ENCODE measurements around the gene PCDHB8.
"Not testable (repeated sequence)": the region's sequence is repeated elsewhere in the genome, so short reads cannot be mapped to it uniquely, and the experiment has no call there.

Gene PCDHB8

DNA sequence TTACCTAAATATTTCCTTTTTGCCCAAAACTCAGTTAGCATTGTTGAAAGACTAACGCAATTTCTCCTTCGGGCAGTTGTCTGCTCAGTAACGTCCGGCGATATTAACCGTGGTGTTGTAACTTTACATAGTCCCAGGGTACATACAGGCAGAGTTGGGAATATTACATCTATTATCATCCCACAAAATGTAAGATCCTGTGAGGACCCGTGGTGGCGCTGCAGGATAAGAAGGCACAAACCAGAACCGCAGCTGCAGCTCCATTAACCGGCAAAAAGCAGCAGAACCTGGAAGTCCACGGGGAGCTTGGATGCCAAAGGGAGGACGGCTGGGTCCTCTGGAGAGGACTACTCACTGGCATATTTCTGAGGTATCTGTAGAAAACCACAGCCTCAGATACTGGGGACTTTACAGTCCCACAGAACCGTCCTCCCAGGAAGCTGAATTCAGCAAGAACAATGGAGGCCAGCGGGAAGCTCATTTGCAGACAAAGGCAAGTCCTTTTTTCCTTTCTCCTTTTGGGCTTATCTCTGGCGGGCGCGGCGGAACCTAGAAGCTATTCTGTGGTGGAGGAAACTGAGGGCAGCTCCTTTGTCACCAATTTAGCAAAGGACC, at the start of gene PCDHB8:
TSS of gene PCDHB8 (plus strand) at position 214 of the 615 bp plus-strand sequence. CDS start at position 459, 245 bp downstream.
- DNase-seq = not testable (repeated sequence)

GRCh38 chr5:141135030-141135717, 42.4 kb upstream of the PCDHB8 start, which contains the start of gene PCDHB5:
PCDHB5 (plus strand) TSS chr5:141135206; CDS start chr5:141135435, 229 bp downstream.
- peak in 1 of 3 donors; percentile 1 for DNase-seq

DNA sequence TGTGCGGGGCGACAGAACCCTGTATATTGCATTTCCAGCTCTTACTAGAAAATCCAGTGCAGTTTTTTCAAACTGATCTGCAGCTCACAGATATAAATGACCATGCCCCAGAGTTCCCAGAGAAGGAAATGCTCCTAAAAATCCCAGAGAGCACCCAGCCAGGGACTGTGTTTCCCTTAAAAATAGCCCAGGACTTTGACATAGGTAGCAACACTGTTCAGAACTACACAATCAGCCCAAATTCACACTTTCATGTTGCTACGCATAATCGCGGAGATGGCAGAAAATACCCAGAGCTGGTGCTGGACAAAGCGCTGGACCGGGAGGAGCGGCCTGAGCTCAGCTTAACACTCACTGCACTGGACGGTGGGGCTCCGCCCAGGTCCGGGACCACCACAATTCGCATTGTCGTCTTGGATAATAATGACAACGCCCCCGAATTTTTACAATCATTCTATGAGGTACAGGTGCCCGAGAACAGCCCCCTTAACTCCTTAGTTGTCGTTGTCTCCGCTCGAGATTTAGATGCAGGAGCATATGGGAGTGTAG, 41.8 kb upstream of the PCDHB8 start:
- DNase-seq = no peak

- not testable (repeated sequence) for DNase-seq
These were observed 40.2 kb upstream of the PCDHB8 start for GRCh38 chr5:141137346-141137745.

- DNase-seq = no peak
These were observed 27.8 kb upstream of the PCDHB8 start, which contains the start of gene PCDHB6 for GRCh38 chr5:141149812-141150211. PCDHB6 (plus strand) TSS chr5:141150057; CDS start chr5:141150258, 201 bp downstream.

- no peak for DNase-seq
These were observed 27.2 kb upstream of the PCDHB8 start for GRCh38 chr5:141150224-141150992.

DNA sequence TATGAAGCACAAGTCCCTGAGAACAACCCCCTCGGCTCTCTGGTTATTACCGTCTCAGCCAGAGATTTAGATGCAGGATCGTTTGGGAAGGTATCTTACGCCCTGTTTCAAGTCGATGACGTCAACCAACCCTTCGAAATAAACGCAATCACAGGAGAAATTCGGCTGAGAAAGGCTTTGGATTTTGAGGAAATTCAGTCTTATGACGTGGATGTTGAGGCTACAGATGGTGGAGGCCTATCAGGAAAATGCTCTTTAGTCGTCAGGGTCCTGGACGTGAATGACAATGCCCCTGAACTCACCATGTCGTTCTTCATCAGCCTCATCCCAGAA, 26.6 kb upstream of the PCDHB8 start:
- DNase-seq = no peak

- DNase-seq = not testable (repeated sequence)
These were observed 26.0 kb upstream of the PCDHB8 start for GRCh38 chr5:141151632-141152031.

GRCh38 chr5:141152096-141152495, 25.5 kb upstream of the PCDHB8 start:
- DNase-seq = not testable (repeated sequence)

DNA sequence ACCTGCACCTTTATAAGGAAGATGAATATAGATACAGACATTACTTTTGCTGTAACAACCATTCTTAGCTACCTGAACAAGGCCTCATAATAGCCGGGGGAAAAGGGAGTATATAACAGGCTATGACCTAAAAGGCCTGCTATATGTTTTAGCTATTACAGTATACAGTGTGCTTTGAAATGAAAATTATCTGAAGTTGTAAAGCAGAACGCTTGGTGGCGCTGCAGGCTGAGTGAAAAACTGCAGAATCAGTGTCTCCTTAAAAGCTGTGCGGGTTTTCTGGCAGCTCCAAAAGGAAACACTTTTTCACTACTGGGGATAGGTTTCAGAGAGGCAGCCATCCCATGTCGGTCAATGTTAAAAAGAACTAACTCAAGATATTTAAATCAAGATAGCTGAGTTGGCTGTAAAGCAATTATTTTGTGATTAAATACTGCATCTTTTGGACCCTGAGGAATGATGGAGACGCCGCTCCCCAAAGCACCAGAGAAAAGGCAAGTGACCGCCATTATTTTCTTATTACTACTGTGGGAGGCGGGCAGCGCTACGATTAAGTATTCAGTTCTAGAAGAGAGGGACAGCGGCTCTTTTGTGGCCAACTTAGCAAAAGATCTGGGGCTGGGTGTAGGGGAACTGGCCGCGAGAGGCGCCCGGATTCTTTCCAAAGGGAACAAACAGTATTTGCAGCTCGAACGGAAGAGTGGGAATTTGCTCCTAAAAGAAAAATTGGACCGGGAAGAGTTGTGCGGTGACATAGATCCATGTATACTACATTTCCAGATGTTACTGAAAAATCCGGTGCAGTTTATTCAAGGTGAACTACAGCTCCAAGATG, 21.8 kb upstream of the PCDHB8 start:
- no peak for DNase-seq

DNA sequence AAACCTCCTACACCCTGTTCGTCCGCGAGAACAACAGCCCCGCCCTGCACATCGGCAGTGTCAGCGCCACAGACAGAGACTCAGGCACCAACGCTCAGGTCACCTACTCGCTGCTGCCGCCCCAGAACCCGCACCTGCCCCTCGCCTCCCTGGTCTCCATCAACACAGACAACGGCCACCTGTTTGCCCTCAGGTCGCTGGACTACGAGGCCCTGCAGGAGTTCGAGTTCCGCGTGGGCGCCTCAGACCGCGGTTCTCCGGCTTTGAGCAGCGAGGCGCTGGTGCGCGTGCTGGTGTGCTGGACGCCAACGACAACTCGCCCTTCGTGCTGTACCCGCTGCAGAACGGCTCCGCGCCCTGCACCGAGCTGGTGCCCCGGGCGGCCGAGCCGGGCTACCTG, 20.2 kb upstream of the PCDHB8 start:
- DNase-seq = not testable (repeated sequence)

- DNase-seq = not testable (repeated sequence)
These were observed 19.7 kb upstream of the PCDHB8 start for GRCh38 chr5:141157901-141158300.

- peak in 2 of 3 donors; percentile 7 to 20 for DNase-seq
These were observed 5.0 kb upstream of the PCDHB8 start, which contains the start of gene PCDHB7 for GRCh38 chr5:141172381-141173204. PCDHB7 (plus strand) TSS chr5:141172644; CDS start chr5:141172836, 192 bp downstream.

- DNase-seq = not testable (repeated sequence)
These were observed 3.1 kb upstream of the PCDHB8 start for GRCh38 chr5:141174291-141175104.

DNA sequence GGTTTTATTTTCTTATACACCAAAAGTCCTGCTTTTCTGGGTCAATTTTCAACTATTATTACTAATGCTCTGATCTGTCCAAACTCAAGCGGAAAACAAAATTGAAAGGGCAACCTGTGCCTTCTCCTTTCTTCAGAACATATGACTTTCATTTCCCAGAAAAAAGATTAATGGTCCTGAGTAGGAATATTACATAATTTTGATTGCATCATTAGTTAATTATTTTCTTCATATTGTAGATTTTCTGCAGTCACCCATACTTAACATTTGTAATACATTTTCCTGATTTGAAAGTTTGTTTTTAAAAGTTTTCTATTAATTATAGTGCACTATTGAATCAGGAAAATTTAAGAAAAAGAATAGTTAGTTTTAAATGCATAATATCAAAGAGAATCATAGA, 1.7 kb upstream of the PCDHB8 start:
- DNase-seq = no peak

DNA sequence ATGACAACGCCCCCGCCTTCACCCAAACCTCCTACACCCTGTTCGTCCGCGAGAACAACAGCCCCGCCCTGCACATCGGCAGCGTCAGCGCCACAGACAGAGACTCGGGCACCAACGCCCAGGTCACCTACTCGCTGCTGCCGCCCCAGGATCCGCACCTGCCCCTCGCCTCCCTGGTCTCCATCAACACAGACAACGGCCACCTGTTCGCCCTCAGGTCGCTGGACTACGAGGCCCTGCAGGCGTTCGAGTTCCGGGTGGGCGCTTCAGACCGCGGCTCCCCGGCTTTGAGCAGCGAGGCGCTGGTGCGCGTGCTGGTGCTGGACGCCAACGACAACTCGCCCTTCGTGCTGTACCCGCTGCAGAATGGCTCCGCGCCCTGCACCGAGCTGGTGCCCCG, 1.8 kb downstream of the PCDHB8 start:
- not testable (repeated sequence) for DNase-seq

- DNase-seq = not testable (repeated sequence)
These were observed 2.3 kb downstream of the PCDHB8 start for GRCh38 chr5:141179876-141180275.

DNA sequence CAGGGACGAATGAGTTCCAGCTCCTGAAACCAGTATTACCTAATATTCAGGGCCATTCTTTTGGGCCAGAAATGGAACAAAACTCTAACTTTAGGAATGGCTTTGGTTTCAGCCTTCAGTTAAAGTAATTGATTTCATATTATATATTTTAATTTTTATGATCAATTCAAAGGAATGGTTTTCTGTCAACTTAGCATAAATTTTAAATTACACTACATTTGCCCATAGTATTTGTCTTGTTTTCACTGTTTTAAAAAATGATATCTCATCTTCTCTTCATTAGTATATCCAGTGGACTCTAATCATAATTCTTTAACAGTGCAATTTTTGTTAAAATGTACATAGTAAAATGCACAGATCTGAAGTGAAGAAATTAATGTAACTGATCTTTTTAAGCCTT, 2.7 kb downstream of the PCDHB8 start:
- no peak for DNase-seq

DNA sequence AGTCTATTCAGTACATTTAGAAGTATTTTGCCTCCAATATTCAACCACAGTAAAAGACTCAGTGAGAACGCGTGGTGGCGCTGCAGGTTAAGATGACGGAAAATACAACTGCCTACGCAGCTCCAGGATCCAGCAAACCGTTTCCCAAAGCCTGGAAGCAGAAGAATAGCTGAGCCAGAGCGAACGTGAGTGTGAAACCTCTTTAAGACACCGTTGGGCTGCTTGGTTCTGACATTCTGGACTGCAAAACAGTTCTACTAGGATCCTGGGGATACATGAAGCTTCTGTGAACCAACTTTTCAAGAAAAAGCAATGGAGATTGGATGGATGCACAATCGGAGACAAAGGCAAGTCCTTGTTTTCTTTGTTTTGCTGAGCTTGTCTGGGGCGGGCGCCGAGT, 4.7 kb downstream of the PCDHB8 start, which contains the start of gene PCDHB16:
TSS of gene PCDHB16 (plus strand) at position 140 of the 400 bp plus-strand sequence. CDS start at position 313, 173 bp downstream.
- DNase-seq = no peak

Data from suppressor macrophage treated with lipopolysaccharide for 1 hour (primary cell).